ENCODE results near the gene WNK2.
A peak's percentile ranks its signal among the peaks of the same experiment; 100 is the strongest.
"Not testable (repeated sequence)": the region's sequence is repeated elsewhere in the genome, so short reads cannot be mapped to it uniquely, and the experiment has no call there.

Gene WNK2

GRCh38 chr9:93139365-93140182 lies 44.4 kb upstream of the WNK2 start:
- Mint-ChIP-seq H3K9me3 (peaks cover 3% of the 10 kb centered on the region), H3K4me1 (peaks cover 20% of the 10 kb centered on the region), H3K27ac (no peak overlapping the region), H3K27me3 (ENCODE audit: low read depth, poor library complexity) (peaks cover 24% of the 10 kb centered on the region), H3K36me3 (ENCODE audit: low read depth) (no peaks in the 10 kb centered on the region), H3K4me3 (no peak overlapping the region)
- DNase-seq: no peak
- TF ChIP-seq, protein P1, sequence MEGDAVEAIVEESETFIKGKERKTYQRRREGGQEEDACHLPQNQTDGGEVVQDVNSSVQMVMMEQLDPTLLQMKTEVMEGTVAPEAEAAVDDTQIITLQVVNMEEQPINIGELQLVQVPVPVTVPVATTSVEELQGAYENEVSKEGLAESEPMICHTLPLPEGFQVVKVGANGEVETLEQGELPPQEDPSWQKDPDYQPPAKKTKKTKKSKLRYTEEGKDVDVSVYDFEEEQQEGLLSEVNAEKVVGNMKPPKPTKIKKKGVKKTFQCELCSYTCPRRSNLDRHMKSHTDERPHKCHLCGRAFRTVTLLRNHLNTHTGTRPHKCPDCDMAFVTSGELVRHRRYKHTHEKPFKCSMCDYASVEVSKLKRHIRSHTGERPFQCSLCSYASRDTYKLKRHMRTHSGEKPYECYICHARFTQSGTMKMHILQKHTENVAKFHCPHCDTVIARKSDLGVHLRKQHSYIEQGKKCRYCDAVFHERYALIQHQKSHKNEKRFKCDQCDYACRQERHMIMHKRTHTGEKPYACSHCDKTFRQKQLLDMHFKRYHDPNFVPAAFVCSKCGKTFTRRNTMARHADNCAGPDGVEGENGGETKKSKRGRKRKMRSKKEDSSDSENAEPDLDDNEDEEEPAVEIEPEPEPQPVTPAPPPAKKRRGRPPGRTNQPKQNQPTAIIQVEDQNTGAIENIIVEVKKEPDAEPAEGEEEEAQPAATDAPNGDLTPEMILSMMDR (IDR thresholded peaks at IDR 0.05): no peak

DNA sequence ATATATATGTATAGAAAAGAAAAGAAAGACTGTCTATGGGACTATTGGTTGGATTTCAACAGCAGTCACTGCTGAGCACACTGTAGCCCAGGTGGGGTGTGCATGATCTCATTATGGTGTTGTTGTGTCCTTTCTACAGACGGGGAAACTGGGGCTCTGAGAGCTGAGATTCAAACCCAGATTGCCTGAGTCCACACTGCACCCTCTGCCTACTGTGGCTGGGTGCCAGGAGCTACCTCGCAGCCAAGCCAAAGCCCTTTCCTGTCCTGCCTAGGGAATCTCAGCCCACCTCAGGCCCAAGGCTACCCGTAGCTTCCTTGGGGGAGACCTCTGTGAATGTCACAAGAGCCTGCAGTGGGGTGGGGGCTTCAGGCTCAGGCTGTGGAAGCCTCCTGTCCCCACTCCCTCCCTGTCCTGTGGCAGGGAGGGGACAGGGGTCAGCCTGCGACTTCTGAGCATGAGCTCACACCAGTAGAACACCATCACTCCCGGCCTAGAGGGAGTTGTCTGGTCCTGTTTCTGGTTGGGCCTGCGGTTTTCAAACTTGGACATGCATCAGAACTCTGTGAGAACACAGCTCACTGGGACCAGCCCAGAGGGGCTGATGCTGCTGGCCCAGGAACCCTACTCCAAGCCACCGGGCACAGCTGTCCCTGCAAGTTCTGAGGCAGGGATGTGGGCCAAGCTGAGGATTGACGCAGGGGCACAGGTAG lies 42.0 kb upstream of the WNK2 start:
- Mint-ChIP-seq H3K4me1 (peaks cover 13% of the 10 kb centered on the region), H3K27ac (no peak overlapping the region), H3K36me3 (ENCODE audit: low read depth) (no peaks in the 10 kb centered on the region), H3K27me3 (ENCODE audit: low read depth, poor library complexity) (peaks cover 15% of the 10 kb centered on the region), H3K4me3 (no peak overlapping the region), H3K9me3 (peaks cover 3% of the 10 kb centered on the region)
- DNase-seq: no peak
- TF ChIP-seq, protein P1 (IDR thresholded peaks at IDR 0.05): no peak

DNA sequence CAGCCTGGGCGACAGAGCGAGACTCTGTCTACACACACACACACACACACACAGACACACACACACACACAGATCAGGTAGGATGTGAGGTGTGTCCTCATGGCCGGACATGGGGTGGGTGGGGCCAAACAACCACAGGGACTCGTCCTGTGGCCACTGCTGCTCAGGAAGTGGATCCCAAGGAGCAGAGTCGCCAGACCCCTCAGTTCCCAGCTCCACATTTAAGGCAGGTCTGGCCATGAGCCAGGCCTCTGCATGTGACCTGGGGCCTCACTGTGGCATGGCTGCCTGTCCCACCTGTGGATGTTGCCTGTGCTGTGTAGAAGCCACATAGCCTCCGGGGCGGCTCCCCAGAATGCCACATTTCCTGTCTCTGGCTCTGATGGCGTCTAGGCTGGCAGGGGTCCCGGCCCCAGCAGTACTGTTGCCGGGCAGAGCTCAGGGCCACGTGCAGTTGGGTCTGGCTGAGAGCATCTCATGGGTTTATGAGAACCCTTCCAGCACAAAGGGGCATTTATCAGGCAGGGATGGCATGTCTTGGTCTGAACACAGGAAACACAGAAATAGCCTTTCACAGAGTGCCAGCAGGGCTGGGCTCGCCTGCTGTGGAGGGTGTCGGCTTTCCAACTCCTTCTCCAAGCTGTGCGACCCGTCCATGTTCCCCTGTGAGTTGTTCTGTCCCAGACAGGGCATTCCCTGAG lies 40.0 kb upstream of the WNK2 start:
- peaks cover 6% of the 10 kb centered on the region for H3K9me3 Mint-ChIP-seq
- H3K27me3 Mint-ChIP-seq (ENCODE audit: low read depth, poor library complexity): peaks cover 12% of the 10 kb centered on the region
- no peak overlapping the region for H3K4me3 Mint-ChIP-seq
- TF ChIP-seq, protein P1 (IDR thresholded peaks at IDR 0.05): no peak
- H3K27ac Mint-ChIP-seq: peak overlapping the region; percentile 20
- DNase-seq: no peak
- peaks cover 13% of the 10 kb centered on the region for H3K4me1 Mint-ChIP-seq
- H3K36me3 Mint-ChIP-seq (ENCODE audit: low read depth): no peaks in the 10 kb centered on the region

DNA sequence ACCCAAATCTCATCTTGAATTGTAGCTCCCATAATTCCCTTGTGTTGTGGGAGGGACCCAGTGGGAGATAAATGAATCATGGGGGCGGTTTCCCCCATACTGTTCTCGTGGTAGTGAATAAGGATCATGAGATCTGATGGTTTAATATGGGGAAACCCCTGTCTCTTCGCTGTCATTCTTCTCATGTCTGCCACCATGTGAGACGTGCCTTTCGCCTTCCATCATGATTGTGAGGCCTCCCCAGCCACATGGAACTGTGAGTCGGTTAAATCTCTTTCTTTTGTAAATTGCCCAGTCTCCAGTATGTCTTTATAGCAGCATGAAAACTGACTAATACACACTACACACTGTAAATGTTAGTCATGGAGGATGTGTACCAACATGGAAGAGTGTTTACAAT lies 37.2 kb upstream of the WNK2 start:
- peaks cover 11% of the 10 kb centered on the region for H3K9me3 Mint-ChIP-seq
- DNase-seq; H3K36me3 Mint-ChIP-seq (ENCODE audit: low read depth); H3K27ac Mint-ChIP-seq; H3K4me3 Mint-ChIP-seq; H3K4me1 Mint-ChIP-seq: not testable (repeated sequence)
- peaks cover 12% of the 10 kb centered on the region for H3K27me3 Mint-ChIP-seq (ENCODE audit: low read depth, poor library complexity)

DNA sequence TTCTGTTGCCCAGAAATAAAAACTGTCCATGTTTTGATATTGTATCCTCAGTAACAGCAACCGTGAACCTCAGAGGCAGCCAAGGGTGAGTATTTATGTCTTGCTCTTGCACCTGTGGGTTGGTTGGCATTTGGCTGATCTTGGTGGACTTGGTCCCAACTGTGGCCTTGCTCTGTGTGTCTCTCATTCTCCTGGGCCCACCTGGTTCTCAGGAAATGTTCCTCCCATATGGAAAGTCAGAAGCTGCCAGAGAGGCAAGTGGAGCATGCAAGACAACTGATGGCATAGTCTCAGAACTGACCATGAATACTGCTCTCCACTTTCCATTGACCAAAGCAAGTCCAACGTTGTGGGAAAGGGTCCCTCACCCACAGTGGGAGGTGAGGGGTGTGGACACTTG lies 36.3 kb upstream of the WNK2 start:
- Mint-ChIP-seq H3K4me3 (no peak overlapping the region), H3K9me3 (peaks cover 11% of the 10 kb centered on the region), H3K4me1 (peaks cover 9% of the 10 kb centered on the region), H3K27ac (no peak overlapping the region), H3K27me3 (ENCODE audit: low read depth, poor library complexity) (peaks cover 12% of the 10 kb centered on the region), H3K36me3 (ENCODE audit: low read depth) (no peaks in the 10 kb centered on the region)
- TF ChIP-seq, protein P1 (IDR thresholded peaks at IDR 0.05): no peak
- DNase-seq: no peak

DNA sequence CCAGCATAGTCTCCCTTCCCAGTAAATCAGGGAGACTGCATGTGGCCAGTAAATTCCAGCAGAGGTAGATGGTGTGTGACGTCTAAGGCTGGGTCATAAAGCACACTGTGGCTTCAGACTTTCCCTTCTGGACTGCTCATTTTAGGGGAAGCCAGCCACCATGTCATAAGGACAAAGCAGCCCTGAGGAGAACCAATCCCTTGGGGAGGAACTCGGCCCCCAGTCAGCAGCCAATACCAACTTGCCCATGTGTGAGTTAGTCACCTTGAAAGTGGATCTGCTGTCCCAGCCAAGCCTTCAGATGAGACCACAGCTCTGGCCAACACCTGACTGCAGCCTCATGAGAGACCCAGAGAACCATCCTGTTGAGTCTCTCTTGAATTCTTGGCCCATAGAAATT lies 35.2 kb upstream of the WNK2 start:
- no peaks in the 10 kb centered on the region for H3K36me3 Mint-ChIP-seq (ENCODE audit: low read depth)
- DNase-seq: no peak
- H3K4me1 Mint-ChIP-seq: peaks cover 9% of the 10 kb centered on the region
- H3K27ac Mint-ChIP-seq: no peak overlapping the region
- H3K9me3 Mint-ChIP-seq: peaks cover 11% of the 10 kb centered on the region
- TF ChIP-seq, protein P1 (IDR thresholded peaks at IDR 0.05): no peak
- H3K4me3 Mint-ChIP-seq: no peak overlapping the region
- H3K27me3 Mint-ChIP-seq (ENCODE audit: low read depth, poor library complexity): peaks cover 7% of the 10 kb centered on the region
